NCI-H2196 (cell line): ENCODE results near the gene SLC45A2.
"Not testable (repeated sequence)": the region's sequence is repeated elsewhere in the genome, so short reads cannot be mapped to it uniquely, and the experiment has no call there.

Source experiments
- DNase-seq: peaks from one replicate; lab custom pipeline; 2025; ENCODE audit not compliant: unreplicated experiment; lab: John Stamatoyannopoulos, UW

The SLC45A2 gene

GRCh38 chr5:33984671-33985124 lies at the start of gene SLC45A2:
Gene SLC45A2, minus strand, starts transcription at chr5:33984693. Its CDS starts 110 bp downstream, at chr5:33984583.
- DNase-seq, result peak; percentile 45

GRCh38 chr5:34031966-34032365 lies 47.5 kb upstream of the SLC45A2 start:
- no peak for DNase-seq

DNA sequence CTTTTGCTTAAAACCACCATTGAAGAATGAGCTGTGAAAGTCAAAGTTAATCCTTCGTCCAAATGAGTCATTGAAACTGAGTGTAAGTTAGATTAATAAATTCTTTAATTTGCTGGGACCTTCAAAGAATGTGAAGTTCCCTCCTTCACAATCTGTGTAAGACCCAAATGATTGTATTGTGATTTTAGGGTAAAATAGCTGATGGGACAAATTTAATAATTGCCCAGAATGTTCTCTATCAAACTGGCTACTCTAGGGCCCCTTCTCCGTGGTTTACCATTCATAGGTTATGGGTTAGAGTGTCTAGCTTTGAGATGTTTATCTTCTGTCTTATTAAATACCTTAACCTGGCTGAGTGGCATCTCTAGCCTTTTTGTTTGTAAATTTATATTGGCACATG lies 46.6 kb upstream of the SLC45A2 start:
- no peak for DNase-seq

DNA sequence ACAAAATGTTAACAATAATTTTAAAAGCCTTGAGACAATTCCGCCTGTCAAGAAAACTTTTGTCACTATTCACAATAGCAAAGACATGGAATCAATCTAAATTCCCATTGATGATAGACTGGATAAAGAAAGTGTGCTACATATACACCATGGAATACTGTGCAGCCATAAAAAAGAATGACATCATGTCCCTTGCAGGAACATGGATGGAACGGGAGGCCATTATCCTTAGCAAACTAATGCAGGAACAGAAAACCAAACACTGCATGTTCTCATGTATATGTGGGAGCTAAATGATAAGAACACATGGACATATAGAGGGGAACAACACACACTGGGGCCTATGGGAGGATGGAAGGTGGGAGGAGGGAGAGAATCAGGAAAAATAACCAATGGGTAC lies 46.1 kb upstream of the SLC45A2 start:
- not testable (repeated sequence) for DNase-seq

- DNase-seq, result no peak
Measured at GRCh38 chr5:34030048-34030447, 45.6 kb upstream of the SLC45A2 start.

DNA sequence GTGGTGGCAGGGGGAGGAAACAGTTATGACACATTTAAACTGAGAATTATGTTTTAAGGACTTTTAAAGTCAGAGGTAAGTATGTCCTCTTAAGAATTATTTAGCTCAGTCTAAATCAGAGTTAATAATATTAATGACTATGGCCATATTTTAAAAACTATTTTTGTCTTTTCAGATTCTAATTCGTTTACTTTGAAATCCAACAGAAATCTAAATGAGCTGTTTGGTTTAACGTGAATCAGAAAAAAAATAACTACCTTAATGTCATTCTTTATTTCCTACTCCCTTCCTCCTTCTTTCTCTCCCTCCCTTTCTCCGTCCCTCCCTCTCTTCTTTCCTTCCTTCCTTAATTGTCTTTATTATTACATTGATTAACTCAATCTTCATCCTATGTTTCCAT lies 43.9 kb upstream of the SLC45A2 start:
- DNase-seq, result no peak

DNA sequence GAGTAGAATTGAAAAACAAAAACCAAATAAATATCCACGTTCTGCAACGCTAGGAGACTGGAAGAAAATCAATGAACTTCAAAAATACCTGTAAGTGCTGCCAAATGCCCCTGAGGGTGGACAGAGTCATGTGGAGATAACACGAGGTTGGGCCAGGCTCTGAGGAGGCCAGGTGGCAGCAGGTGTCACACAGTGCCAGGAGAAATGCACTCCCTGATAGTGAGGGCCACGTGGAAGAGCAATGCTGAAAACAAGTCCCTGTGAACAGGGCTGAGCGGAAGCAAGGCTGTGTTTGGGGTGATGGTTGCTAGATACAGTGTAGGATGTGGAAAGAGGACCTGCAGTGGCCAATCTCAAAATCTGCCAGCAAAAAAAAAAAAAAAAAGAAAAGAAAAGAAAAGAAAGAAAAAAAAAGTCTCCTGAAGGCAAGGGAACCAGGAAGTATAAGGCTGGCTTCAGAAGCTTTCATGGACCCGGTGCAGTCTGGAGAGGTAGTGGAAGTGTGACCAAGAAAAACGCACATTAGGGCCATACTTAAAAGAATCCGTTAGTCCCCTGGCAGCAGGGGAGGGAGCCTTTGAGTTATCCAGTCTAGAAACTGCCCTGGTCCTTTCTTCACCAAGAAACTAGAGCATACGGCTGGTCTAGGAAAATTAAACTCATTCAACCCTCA lies 41.7 kb upstream of the SLC45A2 start:
- peak; percentile 65 for DNase-seq

DNA sequence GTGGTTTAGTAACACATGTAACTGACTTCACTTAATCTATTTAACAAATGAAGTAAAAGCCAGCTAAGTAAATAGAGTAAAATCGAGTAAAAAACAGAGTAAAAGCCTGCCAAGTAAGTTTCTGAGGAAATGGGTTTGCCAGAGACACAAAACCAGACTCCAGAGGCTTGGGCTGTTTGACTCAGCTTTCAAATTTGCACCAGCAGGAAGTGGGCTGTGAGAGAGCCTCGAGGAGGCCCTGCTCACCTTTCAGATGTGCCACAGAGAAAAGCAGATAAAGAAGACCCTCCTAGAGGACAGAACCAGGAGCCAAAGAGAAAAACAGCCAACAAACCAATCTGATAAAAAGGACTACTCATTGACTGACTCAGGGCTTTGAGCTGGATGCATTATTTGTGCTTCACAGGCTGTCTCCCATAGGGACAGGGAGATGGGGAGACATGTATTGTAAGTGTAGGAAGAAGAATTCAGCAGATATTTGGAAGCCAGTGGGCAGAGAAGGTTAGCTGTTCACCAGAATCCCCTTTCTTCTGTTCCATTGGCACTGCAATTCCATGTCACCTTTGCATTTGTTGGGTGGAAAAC lies 37.7 kb upstream of the SLC45A2 start:
- DNase-seq, result no peak

- no peak for DNase-seq
Measured at GRCh38 chr5:34021334-34021733, 36.8 kb upstream of the SLC45A2 start.

DNA sequence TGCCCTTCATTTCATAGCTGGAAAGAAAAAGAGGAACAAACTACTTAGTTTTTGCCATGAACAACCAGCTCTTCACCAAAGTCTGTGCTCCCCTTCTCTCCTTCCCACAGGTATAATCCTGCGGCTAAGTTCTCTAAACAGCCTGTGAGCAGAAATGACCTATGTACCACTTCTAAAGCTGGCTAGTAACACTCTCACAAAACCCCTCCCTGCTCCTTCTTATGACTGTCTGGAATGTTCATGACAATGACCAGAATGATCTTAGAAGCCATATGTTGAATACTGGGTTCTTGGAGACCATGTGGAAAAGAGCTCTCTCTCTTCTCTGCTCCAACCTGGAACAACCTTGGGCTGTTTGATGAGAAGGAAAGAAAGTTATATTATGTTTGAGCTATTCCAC lies 36.2 kb upstream of the SLC45A2 start:
- no peak for DNase-seq

- DNase-seq, result no peak
Measured at GRCh38 chr5:34017254-34017653, 32.8 kb upstream of the SLC45A2 start.

DNA sequence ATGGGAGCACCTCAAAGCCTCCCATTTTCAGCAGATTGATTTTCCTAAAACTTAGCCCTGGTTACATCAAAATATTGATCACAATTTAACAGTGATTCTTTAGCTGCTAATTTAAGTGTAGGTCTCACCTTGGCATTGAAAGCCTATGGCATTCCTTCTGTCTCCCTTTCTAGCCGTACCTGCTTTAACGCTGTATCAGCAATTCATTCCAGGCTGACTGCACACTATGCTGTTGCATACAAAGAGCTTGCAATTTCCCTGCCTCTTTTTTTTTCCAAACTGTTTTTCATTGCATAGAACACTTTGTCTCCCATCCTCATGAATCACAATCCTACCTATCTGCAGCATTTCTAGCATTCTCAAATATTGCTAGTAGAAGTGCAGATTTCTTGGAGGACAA lies 32.3 kb upstream of the SLC45A2 start:
- no peak for DNase-seq

DNA sequence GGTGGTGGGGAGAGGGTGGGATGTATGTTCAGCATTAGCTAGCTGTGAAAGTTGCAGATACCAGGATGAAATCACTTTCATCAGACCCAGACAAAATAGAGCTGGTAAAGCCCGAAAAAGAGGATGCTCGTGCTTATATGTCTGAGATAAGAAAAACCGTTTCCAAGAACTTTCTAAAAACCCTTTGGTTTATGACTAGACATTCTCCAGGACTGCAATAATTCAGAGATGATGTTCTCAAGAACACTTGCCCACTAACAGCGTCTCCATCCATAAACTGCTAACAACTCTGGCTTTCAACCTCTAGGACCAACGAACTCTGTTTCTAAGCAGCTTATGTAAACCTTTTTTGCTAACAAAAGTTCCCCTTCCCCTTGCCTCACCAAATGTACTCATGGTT lies 31.7 kb upstream of the SLC45A2 start:
- no peak for DNase-seq

DNA sequence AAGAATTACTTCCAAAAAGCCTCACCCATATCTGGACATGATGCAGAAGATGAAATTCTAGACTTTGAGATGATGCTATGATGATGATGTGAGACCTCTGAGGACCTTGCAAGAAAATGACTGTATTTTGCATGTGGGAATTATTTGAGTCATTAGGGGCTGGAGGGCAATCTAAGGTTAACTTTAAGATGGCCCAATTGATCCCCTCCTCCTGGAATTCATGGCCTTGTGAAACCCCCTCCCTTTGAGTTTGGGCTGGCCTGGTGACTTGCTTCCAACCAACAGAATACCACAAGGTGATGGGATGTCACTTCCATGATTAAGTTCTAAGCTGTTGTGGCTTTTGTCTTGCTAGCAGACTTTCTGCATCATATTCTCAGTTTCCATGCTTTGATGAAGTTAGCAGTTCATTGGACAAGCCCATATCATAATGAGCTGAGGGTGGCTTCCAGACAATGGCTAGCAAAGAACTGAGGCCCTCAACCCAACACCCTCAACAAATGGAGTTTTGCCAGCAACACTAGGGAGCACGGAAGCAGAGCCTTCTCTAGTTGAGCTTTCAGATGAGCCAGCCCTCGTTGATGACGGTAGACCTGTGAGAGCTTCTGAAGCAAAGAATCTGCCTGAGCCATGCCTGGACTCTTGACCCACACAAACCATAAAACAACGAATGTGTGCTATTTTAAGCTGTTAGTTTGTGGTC lies 30.8 kb upstream of the SLC45A2 start:
- no peak for DNase-seq

DNA sequence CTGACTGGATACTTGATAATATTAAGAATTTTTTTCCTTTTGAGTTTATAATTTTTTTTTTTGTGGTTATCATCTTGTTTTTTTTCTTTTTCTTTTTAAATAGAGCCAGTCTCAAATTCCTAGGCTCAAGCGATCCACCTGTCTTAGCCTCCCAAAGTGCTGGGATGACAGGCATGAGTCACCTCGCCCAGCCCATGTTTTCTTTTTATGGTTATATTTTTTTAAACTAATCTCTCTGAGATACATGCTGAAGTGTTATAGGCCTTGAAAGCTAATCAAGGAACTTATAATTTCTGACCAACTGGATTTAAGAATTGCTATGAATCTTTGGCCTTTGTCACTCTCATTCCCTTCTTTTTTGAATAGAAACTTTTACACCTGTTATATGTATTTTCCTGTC lies 30.1 kb upstream of the SLC45A2 start:
- no peak for DNase-seq

GRCh38 chr5:34013547-34013946 lies 29.1 kb upstream of the SLC45A2 start:
- DNase-seq, result no peak

GRCh38 chr5:34012791-34013190 lies 28.3 kb upstream of the SLC45A2 start:
- peak; percentile 56 for DNase-seq

DNA sequence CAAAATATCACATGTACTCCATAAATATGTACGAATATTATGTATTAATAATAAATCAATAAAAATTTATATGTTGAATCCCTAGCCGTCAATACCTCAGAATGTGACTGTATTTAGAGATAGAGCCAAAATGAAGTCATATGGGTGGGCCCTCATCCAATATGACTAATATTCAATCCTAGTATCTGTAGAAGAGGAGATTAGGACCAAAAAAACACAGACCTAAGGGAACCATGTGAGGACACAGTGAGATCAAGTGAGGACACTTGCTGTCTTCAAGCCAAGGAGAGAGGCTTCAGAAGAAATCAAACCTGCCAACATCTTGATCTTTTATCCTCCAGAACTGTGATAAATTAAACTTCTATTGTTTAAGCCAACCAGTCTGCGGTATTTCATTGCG lies 27.0 kb upstream of the SLC45A2 start:
- peak; percentile 41 for DNase-seq

GRCh38 chr5:34010146-34010545 lies 25.7 kb upstream of the SLC45A2 start:
- peak; percentile 57 for DNase-seq

DNA sequence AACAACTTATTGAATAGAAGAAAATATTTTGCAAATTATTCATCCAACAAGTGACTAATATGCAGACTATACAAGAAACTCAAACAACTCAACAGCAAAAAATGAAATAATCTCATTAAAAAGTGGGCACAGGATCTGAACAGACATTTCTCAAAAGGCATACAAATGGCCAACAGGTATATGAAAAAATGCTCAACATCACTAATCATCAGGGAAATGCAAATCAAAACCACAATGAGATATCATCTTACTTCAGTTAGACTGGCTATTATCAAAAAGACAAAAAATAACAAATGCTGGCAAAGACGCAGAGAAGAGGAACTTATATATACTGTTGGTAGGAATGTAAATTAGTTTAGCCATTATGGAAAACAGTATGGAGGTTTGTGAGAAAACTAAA lies 25.1 kb upstream of the SLC45A2 start:
- DNase-seq, result no peak

DNA sequence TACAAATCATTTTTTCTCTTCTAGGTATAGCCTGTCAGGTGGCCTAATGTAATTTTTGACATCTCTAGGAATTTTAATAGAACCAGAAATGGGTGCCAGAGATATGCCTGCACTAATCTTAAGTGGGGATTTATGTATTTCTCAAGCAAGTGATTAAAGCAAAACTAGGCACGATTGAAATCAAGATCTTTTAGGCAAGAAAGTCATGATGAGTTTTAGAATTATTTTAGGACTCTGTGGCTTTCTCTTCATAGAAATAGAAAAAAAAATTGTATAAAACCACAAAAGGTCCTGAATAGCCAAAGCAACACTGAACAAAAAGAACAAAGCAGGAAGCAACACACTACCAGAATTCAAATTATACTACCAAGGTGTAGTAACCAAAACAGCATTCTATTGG lies 24.3 kb upstream of the SLC45A2 start:
- DNase-seq, result no peak
